Melanocyte of skin (primary cell): ENCODE data around the gene SPDYA. TPM values are rescaled to one million over a fixed set of nuclear protein-coding genes. Genes with fewer than 3 reads are reported as not detected.

ENCODE experiments used
- total RNA-seq, 2 donors: library from RNA; depleted of rRNA; stranded (reverse); fragments of >200 nt; gene quantifications; 2 replicates each; pipeline ENCODE4 v1.2.3, GENCODE V29; 2012

The SPDYA gene
- total RNA-seq = under 1 TPM; 0.33 to 0.34 TPM

GRCh38 chr2:28810384-28811285 is at the start of gene SPDYA:
TSS of gene SPDYA (plus strand) at chr2:28810834. CDS start at chr2:28816015, 5,181 bp downstream.

GRCh38 chr2:28870146-28870891 is 59.7 kb downstream of the SPDYA start, which contains the start of gene TRMT61B:
TSS of gene TRMT61B (minus strand) at chr2:28870309. CDS start at chr2:28870277, 32 bp downstream.

GRCh38 chr2:28894470-28895188 is 84.0 kb downstream of the SPDYA start, which contains the start of gene WDR43:
TSS of gene WDR43 (plus strand) at chr2:28894667. CDS start at chr2:28894699, 32 bp downstream.

Other genes starting within 250 kb of the SPDYA start
- 100 to 1,000 TPM; 129 to 138 TPM for gene PPP1CB, start 59.0 kb upstream of the SPDYA start, total RNA-seq
- 10 to 100 TPM; 13.4 to 17.0 TPM for gene TRMT61B, start 59.5 kb downstream of the SPDYA start, total RNA-seq
- gene WDR43, start 83.8 kb downstream of the SPDYA start, total RNA-seq = 100 to 1,000 TPM; 105 to 120 TPM
- under 1 TPM in 1 of 2 donors, not detected in 1; under 0.01 TPM for gene TOGARAM2, start 170.5 kb downstream of the SPDYA start, total RNA-seq